BE2C (cell line): ENCODE measurements around the gene NDUFA5.
"Not testable (repeated sequence)": the region's sequence is repeated elsewhere in the genome, so short reads cannot be mapped to it uniquely, and the experiment has no call there.

Experiments used
- DNase-seq: peaks from one replicate; pipeline ENCODE4 v3.0.0-alpha.2; 2020
- H3K27me3 ChIP-seq: fragments of 250-450 bp; sonication (Bioruptor Pico); 2 replicates; pipeline ENCODE4 v1.5.1; 2020; ENCODE audit warnings: mild to moderate bottlenecking
- H3K36me3 ChIP-seq: fragments of 250-450 bp; sonication (Bioruptor Pico); 2 replicates; pipeline ENCODE4 v1.5.1; 2020; ENCODE audit warnings: mild to moderate bottlenecking
- H3K4me1 ChIP-seq: fragments of 250-450 bp; sonication (Bioruptor Pico); 2 replicates; pipeline ENCODE4 v1.5.1; 2020
- H3K4me3 ChIP-seq: 2 replicates; pipeline ENCODE4 v1.5.1; 2011; ENCODE audit warnings: low read depth, low read length
- H3K9me3 ChIP-seq: fragments of 250-450 bp; sonication (Bioruptor Pico); 2 replicates; pipeline ENCODE4 v1.5.1; 2020
- TF ChIP-seq, protein P1 (sequence below): IDR thresholded peaks from 2 replicates; pipeline ENCODE4 v1.5.1; 2012; ENCODE audit warnings: mild to moderate bottlenecking, low read depth, low read length

The NDUFA5 gene

DNA sequence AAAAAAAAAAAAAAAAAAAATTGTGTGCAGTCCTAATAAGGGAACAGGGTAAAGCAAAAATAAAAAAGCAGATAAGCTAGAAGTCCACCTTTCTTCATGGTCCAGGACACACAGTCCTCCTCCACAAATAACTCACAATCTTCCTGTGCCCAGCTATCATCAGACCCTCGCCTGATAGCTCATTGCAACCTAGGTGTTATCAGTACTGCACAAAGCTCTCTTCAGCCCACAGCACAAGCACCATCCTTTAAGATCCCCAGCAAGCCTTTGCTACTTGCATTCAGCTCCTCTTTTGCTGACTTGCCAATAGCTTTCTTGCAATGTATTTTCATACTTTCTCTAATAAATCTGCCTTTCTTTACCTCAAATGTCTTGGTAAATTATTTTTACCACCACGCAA, 5.0 kb downstream of the NDUFA5 start:
- H3K27me3 ChIP-seq, result no peaks in the 10 kb centered on the region
- DNase-seq, result no peak
- no peak overlapping the region for H3K4me3 ChIP-seq
- H3K4me1 ChIP-seq, result no peaks in the 10 kb centered on the region
- TF ChIP-seq, protein P1, sequence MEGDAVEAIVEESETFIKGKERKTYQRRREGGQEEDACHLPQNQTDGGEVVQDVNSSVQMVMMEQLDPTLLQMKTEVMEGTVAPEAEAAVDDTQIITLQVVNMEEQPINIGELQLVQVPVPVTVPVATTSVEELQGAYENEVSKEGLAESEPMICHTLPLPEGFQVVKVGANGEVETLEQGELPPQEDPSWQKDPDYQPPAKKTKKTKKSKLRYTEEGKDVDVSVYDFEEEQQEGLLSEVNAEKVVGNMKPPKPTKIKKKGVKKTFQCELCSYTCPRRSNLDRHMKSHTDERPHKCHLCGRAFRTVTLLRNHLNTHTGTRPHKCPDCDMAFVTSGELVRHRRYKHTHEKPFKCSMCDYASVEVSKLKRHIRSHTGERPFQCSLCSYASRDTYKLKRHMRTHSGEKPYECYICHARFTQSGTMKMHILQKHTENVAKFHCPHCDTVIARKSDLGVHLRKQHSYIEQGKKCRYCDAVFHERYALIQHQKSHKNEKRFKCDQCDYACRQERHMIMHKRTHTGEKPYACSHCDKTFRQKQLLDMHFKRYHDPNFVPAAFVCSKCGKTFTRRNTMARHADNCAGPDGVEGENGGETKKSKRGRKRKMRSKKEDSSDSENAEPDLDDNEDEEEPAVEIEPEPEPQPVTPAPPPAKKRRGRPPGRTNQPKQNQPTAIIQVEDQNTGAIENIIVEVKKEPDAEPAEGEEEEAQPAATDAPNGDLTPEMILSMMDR, result no peak
- H3K36me3 ChIP-seq, result peaks cover 31% of the 10 kb centered on the region
- H3K9me3 ChIP-seq, result no peaks in the 10 kb centered on the region

DNA sequence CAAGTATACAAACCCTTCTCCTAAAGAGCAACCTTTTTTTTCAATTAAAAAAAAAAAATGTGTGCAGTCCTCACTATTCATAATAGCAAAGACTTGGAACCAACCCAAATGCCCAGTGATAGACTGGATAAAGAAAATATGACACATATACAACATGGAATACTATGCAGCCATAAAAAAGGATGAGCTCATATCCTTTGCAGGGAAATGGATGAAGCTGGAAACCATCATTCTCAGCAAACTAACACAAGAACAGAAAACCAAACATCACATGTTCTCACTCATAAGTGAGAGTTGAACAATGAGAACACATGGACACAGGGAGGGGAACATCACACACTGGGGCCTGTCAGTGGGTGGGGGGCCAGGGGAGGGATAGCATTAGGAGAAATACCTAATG, 5.5 kb downstream of the NDUFA5 start:
- not testable (repeated sequence) for H3K9me3 ChIP-seq, H3K27me3 ChIP-seq, DNase-seq, H3K4me1 ChIP-seq, H3K4me3 ChIP-seq
- H3K36me3 ChIP-seq, result peaks cover 31% of the 10 kb centered on the region

- DNase-seq, result no peak
- no peak overlapping the region for H3K4me3 ChIP-seq
- H3K36me3 ChIP-seq, result peaks cover 39% of the 10 kb centered on the region
- no peaks in the 10 kb centered on the region for H3K27me3 ChIP-seq
- H3K4me1 ChIP-seq, result no peaks in the 10 kb centered on the region
- no peaks in the 10 kb centered on the region for H3K9me3 ChIP-seq
- TF ChIP-seq, protein P1, result no peak
These were observed 9.2 kb downstream of the NDUFA5 start for GRCh38 chr7:123548406-123548805.

DNA sequence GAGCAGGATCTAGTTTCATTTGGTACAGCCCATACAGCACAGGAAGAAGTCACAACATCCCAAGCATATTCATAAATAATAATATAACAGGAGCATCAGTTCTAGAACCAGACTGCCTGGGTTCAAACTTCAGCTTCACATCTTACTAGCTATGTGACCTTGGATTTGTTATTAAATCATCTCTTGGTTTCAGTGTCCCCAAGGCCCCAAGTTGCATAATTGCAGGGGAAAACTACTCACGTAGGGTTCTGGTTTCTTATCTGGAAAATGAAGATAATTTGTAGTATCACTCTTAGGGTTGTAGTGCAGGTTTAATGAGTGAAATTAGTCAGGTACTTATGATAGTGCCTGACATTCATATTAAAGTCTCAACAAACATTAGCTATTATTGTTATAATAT, 17.7 kb downstream of the NDUFA5 start:
- H3K27me3 ChIP-seq, result no peaks in the 10 kb centered on the region
- TF ChIP-seq, protein P1, result no peak
- peaks cover 13% of the 10 kb centered on the region for H3K4me1 ChIP-seq
- peak; percentile 31 for DNase-seq
- H3K4me3 ChIP-seq, result no peak overlapping the region
- H3K9me3 ChIP-seq, result no peaks in the 10 kb centered on the region
- peaks cover 15% of the 10 kb centered on the region; the same call in 1 of the 2 replicates for H3K36me3 ChIP-seq

GRCh38 chr7:123538897-123539296, 18.7 kb downstream of the NDUFA5 start:
- Histone ChIP-seq H3K4me1 (peaks cover 13% of the 10 kb centered on the region), H3K27me3 (no peaks in the 10 kb centered on the region; the same call in 1 of the 2 replicates), H3K9me3 (no peaks in the 10 kb centered on the region), H3K4me3 (no peak overlapping the region), H3K36me3 (peaks cover 13% of the 10 kb centered on the region; the same call in 1 of the 2 replicates)
- TF ChIP-seq, protein P1, result no peak
- DNase-seq, result no peak

DNA sequence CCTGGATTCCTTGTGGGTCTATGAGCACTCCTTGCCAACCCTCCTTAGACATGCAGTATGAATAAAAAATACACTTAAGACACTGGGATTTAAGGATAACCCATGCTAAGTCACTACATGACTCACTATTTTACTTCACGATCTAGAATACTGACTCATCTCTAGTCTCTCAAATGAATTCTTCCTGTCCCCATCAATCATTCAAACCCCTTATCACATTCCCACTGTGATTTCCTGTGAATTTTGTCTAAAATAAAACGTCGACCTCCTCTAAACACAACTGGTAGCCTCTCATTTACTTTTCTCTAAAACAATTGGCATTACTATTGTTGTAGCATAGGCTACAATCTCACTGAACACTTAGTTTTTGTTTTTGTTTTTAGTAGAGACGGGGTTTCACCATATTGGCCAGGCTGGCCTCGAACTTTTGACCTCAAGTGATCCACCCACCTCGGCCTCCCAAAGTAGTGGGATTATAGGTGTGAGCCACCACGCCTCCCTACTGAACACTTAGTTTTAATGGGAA, 19.4 kb downstream of the NDUFA5 start:
- Histone ChIP-seq H3K9me3 (no peaks in the 10 kb centered on the region), H3K27me3 (no peaks in the 10 kb centered on the region; the same call in 1 of the 2 replicates), H3K4me1 (peaks cover 13% of the 10 kb centered on the region), H3K4me3 (no peak overlapping the region), H3K36me3 (peaks cover 8% of the 10 kb centered on the region; the same call in 1 of the 2 replicates)
- DNase-seq, result no peak
- TF ChIP-seq, protein P1, result no peak
